Measurements from ENCODE around the gene GABRA5. TPM values are rescaled to one million over a fixed set of nuclear protein-coding genes. Genes with fewer than 3 reads are reported as not detected.

GABRA5 gene
- polyA plus RNA-seq, 1 experiment, result 3.6 TPM

- TF ChIP-seq CTCF (IDR thresholded peaks at IDR 0.05; ENCODE audit: low read depth, low read length), result no peak
- POLR2A ChIA-PET, result no interaction called here
- CTCF ChIA-PET, result no interaction called here
- no peak overlapping the region for H3K27ac ChIP-seq (ENCODE audit: low read depth, low read length)
- H3K9me3 ChIP-seq (ENCODE audit: control insufficient read depth, insufficient read depth, low read length), result no peaks in the 10 kb centered on the region
- H3K4me3 ChIP-seq (ENCODE audit: low read depth, low read length), result no peak overlapping the region
- no peak for DNase-seq (ENCODE audit: low read depth, low spot score)
- H3K27me3 ChIP-seq (ENCODE audit: control insufficient read depth, insufficient read depth, low read length), result no peaks in the 10 kb centered on the region
These were observed 87.5 kb downstream of the GABRA5 start for GRCh38 chr15:26954403-26954802.

DNA sequence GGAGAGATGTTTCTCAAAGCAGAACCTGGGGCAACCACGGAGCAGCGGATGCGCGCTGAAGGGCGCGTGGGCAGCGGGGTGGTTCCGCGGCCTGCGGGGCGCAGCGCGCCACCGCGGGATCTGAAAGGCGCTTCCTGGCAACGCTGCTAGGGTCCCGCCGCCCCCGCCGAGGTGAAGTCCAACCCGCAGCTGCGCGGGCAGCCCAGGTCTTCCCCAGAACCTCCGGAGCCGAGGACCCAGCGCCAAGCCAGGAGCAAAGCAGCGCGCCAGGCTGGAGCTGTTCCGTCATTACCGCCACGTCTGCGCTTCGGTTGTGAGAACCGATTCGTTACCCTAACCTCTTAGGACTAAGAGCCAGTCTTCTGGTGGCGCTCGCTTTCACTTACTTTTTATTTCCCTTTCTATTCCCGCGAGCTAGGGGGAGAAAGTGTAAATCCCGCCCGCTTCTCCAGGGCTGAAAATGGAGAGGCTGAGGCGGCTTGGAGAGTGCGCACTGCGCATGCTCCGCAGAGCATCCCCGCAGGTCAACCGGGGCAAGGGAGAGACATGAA lies 100.9 kb downstream of the GABRA5 start:
- ChIA-PET POLR2A (no interaction called here), CTCF (interaction anchor here (0.7 kb wide), 1 partner anchor 1517 kb away, joined by 3 read pairs; no protein-coding TSS in a partner anchor)

DNA sequence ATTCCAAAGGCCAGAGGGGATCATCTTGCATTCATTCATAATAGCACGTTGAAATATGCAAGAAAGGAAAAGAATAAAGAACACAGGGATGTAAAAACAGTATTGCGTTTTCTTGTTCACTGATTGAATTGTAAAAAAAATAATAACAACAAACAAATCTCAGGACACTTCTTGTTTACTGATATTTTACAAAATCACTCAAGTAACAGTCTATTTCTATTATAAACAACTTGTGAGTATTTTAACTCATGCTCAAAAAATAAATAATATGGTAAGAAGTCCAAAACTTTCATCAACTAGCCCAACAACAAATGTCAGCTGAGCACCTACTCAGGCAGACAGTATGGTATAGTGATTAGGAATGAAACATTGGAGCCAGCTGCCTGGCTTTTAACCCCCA lies 101.9 kb downstream of the GABRA5 start:
- TF ChIP-seq CTCF (IDR thresholded peaks at IDR 0.05; ENCODE audit: low read depth, low read length), result no peak
- ChIA-PET CTCF (interaction anchor here (0.7 kb wide), 1 partner anchor 1518 kb away, joined by 3 read pairs; no protein-coding TSS in a partner anchor), POLR2A (no interaction called here)
- Histone ChIP-seq H3K27me3 (ENCODE audit: control insufficient read depth, insufficient read depth, low read length) (peaks cover 4% of the 10 kb centered on the region), H3K9me3 (ENCODE audit: control insufficient read depth, insufficient read depth, low read length) (peaks cover 3% of the 10 kb centered on the region; the same call in 1 of the 2 replicates), H3K27ac (ENCODE audit: low read depth, low read length) (no peak overlapping the region), H3K4me3 (ENCODE audit: low read depth, low read length) (no peak overlapping the region)
- no peak for DNase-seq (ENCODE audit: low read depth, low spot score)

More for the DNA sequence above, 100.9 kb downstream of the GABRA5 start:
- Histone ChIP-seq H3K9me3 (ENCODE audit: control insufficient read depth, insufficient read depth, low read length) (peaks cover 3% of the 10 kb centered on the region; the same call in 1 of the 2 replicates), H3K4me3 (ENCODE audit: low read depth, low read length) (peak overlapping the region; percentile 13; the same call in 1 of the 2 replicates), H3K27ac (ENCODE audit: low read depth, low read length) (no peak overlapping the region), H3K27me3 (ENCODE audit: control insufficient read depth, insufficient read depth, low read length) (peaks cover 4% of the 10 kb centered on the region)
- DNase-seq (ENCODE audit: low read depth, low spot score), result no peak
- no peak for TF ChIP-seq CTCF (IDR thresholded peaks at IDR 0.05; ENCODE audit: low read depth, low read length)

DNA sequence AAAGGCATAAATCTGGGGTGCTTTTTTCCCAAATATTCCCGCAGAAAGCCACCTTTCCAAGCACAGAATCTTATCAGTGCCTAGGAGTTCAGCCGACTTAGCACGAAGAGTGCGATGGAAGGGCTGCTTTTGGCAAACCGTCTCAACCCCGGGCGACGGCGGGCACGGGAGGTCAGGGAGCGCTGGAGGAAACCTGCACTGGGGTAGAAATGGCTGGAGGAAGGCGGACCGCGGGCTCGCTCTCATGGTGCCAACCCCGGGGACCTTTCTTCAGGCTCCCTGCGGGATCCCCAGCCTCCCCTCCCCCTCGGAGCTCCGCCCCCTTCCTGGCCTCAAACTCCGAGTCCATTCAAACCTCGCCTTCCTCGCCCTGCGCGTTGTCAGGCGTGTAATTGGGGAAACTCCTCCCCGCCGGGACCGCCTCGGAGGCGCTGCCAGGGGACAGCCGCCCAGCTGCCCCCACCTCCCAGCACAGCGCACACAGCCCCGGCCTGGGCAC lies 103.9 kb downstream of the GABRA5 start, which contains the start of gene GABRG3:
Gene GABRG3 (plus strand): TSS at position 470 of the 499 bp plus-strand sequence.
- POLR2A ChIA-PET, result no interaction called here
- Histone ChIP-seq H3K4me3 (ENCODE audit: low read depth, low read length) (no peak within 1 kb of the TSS), H3K27ac (ENCODE audit: low read depth, low read length) (no peak within 1 kb of the TSS), H3K27me3 (ENCODE audit: control insufficient read depth, insufficient read depth, low read length) (peaks cover 4% of the 10 kb centered on the region), H3K9me3 (ENCODE audit: control insufficient read depth, insufficient read depth, low read length) (peaks cover 3% of the 10 kb centered on the region; the same call in 1 of the 2 replicates)
- DNase-seq (ENCODE audit: low read depth, low spot score), result no peak
- TF ChIP-seq CTCF (IDR thresholded peaks at IDR 0.05; ENCODE audit: low read depth, low read length), result no peak
- CTCF ChIA-PET, result no interaction called here

GRCh38 chr15:26971271-26972018 lies 104.6 kb downstream of the GABRA5 start:
- DNase-seq (ENCODE audit: low read depth, low spot score), result no peak
- ChIA-PET POLR2A (no interaction called here), CTCF (no interaction called here)
- peaks cover 4% of the 10 kb centered on the region for H3K27me3 ChIP-seq (ENCODE audit: control insufficient read depth, insufficient read depth, low read length)
- no peak overlapping the region for H3K4me3 ChIP-seq (ENCODE audit: low read depth, low read length)
- peaks cover 3% of the 10 kb centered on the region; the same call in 1 of the 2 replicates for H3K9me3 ChIP-seq (ENCODE audit: control insufficient read depth, insufficient read depth, low read length)
- no peak overlapping the region for H3K27ac ChIP-seq (ENCODE audit: low read depth, low read length)
- TF ChIP-seq CTCF (IDR thresholded peaks at IDR 0.05; ENCODE audit: low read depth, low read length), result no peak
